HG02610 (cell line): Measurements from ENCODE around the gene TCAIM.

ENCODE experiments used
- ATAC-seq: cut with Tn5 transposase; IDR thresholded peaks from one replicate; pipeline ENCODE4 v1.9.1; 2021; ENCODE audit warnings: mild to moderate bottlenecking, moderate library complexity; ENCODE audit not compliant: unreplicated experiment

The TCAIM gene

GRCh38 chr3:44444437-44444836 lies 105.9 kb downstream of the TCAIM start:
- no peak for ATAC-seq

DNA sequence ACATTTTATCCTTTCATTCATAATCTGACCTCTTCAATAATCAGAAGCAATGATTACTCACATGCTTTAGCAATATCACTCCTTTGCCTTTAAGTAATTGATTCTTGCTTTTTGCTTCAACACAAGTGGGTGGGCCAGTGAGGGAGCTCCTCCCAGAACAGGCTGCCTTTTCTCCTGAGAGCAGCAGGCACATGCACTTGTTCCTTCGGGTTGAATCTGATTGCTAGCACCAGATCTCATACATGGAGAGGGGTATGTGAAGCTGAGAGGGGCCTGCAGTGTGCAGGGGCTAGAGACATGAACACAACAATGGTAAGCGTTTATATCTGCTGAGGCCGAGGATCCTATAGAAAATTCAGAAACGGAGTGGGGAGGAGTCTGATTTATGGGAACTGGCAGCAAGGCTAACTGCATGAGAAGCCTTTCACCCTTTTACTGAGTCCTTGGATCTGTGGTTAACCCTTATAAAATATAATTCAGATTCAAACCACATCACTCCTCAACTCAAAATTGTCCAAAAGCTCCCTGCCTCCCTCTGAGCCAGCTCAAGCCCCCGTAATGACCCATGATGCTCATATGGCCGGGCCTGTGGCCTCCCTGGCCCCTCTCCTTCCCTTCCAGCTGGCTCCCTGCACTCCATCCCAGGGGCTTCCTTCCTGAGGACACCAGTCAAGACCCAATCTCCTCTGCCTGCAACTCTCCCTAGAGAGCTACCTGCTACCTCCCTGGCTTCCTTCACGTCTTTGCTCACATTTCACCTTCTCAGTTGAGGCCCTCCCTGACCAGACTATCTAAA lies 106.5 kb downstream of the TCAIM start:
- ATAC-seq, result no peak

GRCh38 chr3:44445786-44446185 lies 107.2 kb downstream of the TCAIM start:
- ATAC-seq, result no peak

DNA sequence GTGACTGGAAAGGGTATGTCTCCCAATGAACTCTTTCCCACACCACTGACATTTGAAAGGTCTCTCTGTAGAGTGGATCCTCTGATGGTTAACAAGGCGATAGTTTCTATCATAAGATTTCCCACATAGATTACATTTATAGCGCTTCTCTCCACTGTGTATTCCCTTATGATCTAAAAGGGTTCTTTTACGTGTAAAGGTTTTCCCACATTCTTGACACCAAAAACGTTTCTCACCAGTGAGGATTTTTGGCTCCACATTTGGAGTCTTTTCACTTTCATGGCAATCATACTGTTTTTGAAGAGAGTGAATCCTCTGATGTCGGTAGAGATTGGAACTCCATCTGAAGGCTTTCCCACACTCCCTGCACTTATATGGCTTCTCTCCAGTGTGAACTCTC lies 108.4 kb downstream of the TCAIM start:
- no peak for ATAC-seq

- no peak for ATAC-seq
These were observed 112.9 kb downstream of the TCAIM start for GRCh38 chr3:44451441-44451840.

GRCh38 chr3:44454258-44454657 lies 115.7 kb downstream of the TCAIM start:
- ATAC-seq, result no peak

GRCh38 chr3:44455318-44455717 lies 116.8 kb downstream of the TCAIM start:
- ATAC-seq, result no peak
